GM19372 (cell line): ENCODE results near the gene LITAF.
"Not testable (repeated sequence)": the region's sequence is repeated elsewhere in the genome, so short reads cannot be mapped to it uniquely, and the experiment has no call there.

Source experiments
- ATAC-seq: cut with Tn5 transposase; IDR thresholded peaks from one replicate; pipeline ENCODE4 v1.9.1; 2021; ENCODE audit warnings: mild to moderate bottlenecking, low read depth, moderate library complexity; ENCODE audit not compliant: unreplicated experiment

LITAF gene

GRCh38 chr16:11602321-11602720, 15.6 kb upstream of the LITAF start:
- no peak for ATAC-seq

DNA sequence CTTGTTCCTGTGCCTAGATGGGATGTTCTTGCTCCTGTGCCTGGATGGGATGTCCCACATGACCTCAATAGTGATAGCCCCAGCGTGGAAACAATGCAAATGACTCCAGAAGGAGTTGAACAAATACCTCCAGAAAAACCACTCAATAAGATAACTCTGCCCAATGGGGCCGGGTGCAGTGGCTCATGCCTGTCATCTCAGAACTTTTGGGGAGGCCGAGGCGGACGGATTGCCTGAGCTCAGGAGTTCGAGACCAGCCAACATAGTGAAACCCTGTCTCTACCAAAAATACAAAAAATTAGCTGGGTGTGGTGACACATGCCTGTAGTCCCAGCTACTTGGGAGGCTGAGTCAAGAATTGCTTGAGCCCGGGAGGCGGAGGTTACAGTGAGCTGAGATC, 15.2 kb upstream of the LITAF start:
- no peak for ATAC-seq

DNA sequence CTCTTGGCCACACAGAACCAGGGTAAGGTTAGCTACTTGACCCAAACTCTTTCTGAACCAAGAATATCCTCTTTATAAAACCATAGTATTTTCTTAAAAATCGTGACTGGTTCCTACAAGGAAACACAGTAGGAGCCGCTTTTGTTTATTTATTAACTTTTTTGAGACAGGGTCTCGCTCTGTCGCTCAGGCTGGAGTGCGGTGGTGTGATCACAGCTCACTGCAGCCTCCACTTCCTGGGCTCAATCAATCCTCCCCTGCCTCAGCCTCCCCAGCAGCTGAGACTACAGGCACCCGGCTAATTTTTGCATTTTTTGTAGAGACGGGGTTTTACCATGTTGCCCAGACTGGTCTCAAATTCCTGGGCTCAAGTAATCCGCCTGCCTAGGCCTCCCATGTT, 14.7 kb upstream of the LITAF start:
- no peak for ATAC-seq

GRCh38 chr16:11599579-11599978, 12.9 kb upstream of the LITAF start:
- ATAC-seq, result no peak

GRCh38 chr16:11597235-11598095, 10.7 kb upstream of the LITAF start:
- ATAC-seq, result no peak

- no peak for ATAC-seq
These were observed 10.0 kb upstream of the LITAF start for GRCh38 chr16:11596572-11597226.

GRCh38 chr16:11593581-11593980, 6.9 kb upstream of the LITAF start:
- ATAC-seq, result no peak

GRCh38 chr16:11593076-11593475, 6.4 kb upstream of the LITAF start:
- not testable (repeated sequence) for ATAC-seq

DNA sequence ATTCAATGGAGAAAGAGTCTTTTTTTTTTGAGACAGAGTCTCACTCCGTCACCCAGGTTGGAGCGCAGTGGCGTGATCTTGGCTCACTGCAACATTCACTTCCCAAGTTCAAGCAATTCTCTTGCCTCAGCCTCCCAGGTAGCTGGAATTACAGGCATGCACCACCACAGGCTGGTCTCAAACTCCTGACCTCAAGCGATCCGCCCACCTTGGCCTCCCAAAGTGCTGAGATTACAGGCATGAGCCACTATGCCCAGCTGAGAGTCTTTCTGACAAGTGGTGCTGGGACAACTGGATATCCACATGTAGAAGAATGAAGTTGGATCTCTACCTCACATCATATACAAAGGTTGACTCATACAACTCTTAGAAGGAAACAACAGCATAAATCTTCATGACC, 4.9 kb upstream of the LITAF start:
- not testable (repeated sequence) for ATAC-seq

- no peak for ATAC-seq
These were observed 2.5 kb upstream of the LITAF start for GRCh38 chr16:11589198-11589550.

- no peak for ATAC-seq
These were observed 1.8 kb upstream of the LITAF start for GRCh38 chr16:11588321-11589197.

- ATAC-seq, result no peak
These were observed 1.0 kb upstream of the LITAF start for GRCh38 chr16:11587643-11588247.

- ATAC-seq, result peak; percentile 29
These were observed 302 bp downstream of the LITAF start for GRCh38 chr16:11586378-11586855.

DNA sequence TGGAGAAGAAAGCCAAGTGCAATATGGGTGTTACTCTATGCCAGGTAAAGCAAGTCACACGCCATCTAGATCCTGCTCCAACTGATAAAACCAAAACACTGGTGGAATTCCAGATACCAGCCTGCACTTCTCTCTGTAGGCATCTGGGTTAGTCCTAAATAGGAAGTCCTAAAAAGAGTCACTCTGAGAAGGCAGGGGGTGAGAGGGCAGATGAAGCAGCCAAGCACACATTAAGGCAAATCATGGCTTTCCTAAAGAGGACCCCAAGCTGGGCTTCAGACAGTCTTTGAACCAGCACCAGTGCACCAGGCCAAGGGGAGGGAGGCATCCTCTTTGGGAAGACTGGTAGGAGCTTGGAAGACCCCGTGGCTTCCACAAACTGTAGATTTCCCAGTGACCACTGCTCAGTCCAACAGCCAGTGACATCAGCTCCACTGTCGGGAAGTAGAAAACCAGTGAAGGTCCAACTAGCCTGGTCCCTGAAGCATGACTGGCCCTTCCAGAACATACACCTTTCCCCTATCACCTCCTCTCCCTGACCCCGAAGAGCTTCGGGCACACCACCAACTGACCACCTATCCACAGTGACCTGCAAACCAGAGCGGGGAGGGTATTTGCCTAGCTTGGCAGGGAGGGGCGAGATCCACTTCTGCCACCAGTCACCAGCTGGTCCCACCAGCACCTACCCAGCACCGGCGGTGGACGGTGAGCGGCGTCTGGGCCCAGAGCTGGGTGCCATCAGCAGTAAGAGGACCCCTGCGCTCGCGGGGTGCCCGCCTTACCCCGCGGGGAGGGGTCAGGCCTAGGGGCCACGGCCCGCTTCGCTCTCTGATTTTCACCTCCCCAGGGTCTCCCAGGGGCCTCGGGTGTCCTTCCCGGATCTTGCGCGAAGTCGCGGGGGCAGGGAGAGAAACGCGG, 1.0 kb downstream of the LITAF start:
- ATAC-seq, result no peak

- no peak for ATAC-seq
These were observed 2.7 kb downstream of the LITAF start for GRCh38 chr16:11583889-11584565.

DNA sequence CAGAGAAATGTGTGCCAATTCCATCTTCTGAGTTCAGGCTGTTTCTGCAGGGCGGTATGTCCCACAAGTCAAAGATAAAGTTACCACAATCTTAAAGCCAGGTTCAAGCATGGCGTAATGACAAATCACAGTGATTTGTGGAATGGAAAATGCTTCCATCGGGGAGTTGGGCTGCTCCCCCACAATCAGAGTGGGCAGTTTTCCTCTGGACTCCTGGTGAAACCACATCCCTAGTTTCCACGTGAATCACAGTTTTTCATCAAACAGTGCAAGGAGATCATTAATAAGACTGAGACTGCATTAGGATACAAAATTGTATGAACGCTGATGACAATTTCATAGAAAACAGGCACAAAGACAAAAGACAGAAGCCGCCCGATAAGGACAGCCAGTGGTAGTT, 3.6 kb downstream of the LITAF start:
- ATAC-seq, result no peak

DNA sequence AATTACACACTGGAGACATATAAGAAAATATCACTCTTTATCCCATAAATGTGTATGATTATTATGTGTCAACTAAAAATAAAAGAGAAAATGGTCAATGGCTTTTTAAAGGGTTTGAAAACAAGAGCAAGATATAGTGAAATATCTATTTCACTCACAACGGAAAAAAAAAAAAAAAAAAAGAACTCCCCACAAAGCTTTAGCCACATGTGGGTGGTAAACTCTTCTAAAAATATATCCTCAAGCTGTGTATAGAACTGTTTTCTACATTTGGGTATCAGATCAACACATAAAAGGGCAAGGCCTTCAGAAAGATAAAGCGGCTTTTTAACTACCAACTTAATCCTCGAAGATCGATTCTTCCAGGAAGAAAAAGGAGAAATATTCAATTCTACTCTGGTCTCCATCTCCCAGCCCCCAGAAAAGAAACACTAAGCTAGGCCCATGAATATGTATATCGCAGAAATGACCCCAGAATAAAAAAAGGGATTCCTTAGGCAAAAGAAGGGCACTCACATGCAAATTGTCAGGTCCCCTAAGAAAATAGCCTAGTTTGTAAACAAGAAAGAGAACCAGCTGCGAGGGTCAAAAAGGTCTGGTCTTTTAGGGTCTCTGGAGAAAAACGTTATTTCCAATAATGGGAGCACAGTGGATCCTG, 4.4 kb downstream of the LITAF start:
- ATAC-seq, result no peak

- no peak for ATAC-seq
These were observed 5.0 kb downstream of the LITAF start for GRCh38 chr16:11581678-11582077.
